Endometrial microvascular endothelial cells (primary cell): Measurements from ENCODE around the gene MAP3K8. TPM values are rescaled to one million over a fixed set of nuclear protein-coding genes. Genes with fewer than 3 reads are reported as not detected.

Experiments
- in situ Hi-C: cut with HindIII; loops from 2 replicates; pipeline ENCODE4 v1.10.0; 2017; ENCODE audit warnings: low sequenced_read_pairs, low pct_unique_long_range_greater_than_20kb; ENCODE audit errors: inconsistent ontology term
- total RNA-seq: library from RNA; depleted of rRNA; stranded (reverse); fragments of >200 nt; gene quantifications from one replicate; pipeline ENCODE4 v1.2.3, GENCODE V29; 2015; ENCODE audit errors: inconsistent ontology term

MAP3K8 gene
- total RNA-seq, 1 donor from 2014 or later, result not detected

- in situ Hi-C loops, result no loop called here
Measured at GRCh38 chr10:30505543-30506298, 71.7 kb downstream of the MAP3K8 start.

- in situ Hi-C loops, result no loop called here
Measured at GRCh38 chr10:30509508-30509907, 75.5 kb downstream of the MAP3K8 start.

- in situ Hi-C loops, result no loop called here
Measured at GRCh38 chr10:30510184-30510931, 76.4 kb downstream of the MAP3K8 start.

- in situ Hi-C loops, result no loop called here
Measured at GRCh38 chr10:30510932-30511700, 77.1 kb downstream of the MAP3K8 start.

Other genes starting within 250 kb of the MAP3K8 start
- 11.3 TPM for gene MTPAP, start 84.9 kb upstream of the MAP3K8 start, total RNA-seq
- not detected for gene LYZL2, start 195.6 kb downstream of the MAP3K8 start, total RNA-seq